IPS-18a (cell line): ENCODE measurements around the gene SUFU.

Experiments used
- H3K27ac ChIP-seq: one replicate; pipeline ENCODE4 v1.5.1; 2013; ENCODE audit warnings: low read length
- H3K27me3 ChIP-seq: one replicate; pipeline ENCODE4 v1.6.1; 2013; ENCODE audit warnings: mild to moderate bottlenecking, low read length; ENCODE audit not compliant: control insufficient read depth, insufficient read depth
- H3K36me3 ChIP-seq: one replicate; pipeline ENCODE4 v1.6.1; 2013; ENCODE audit warnings: low read depth, low read length; ENCODE audit not compliant: control insufficient read depth
- H3K4me1 ChIP-seq: one replicate; pipeline ENCODE4 v1.6.1; 2013; ENCODE audit warnings: low read depth, low read length; ENCODE audit not compliant: control insufficient read depth
- H3K4me3 ChIP-seq: one replicate; pipeline ENCODE4 v1.5.1; 2013; ENCODE audit warnings: low read length
- H3K9ac ChIP-seq: one replicate; pipeline ENCODE4 v1.6.1; 2013; ENCODE audit warnings: mild to moderate bottlenecking, low read length, moderate library complexity
- H3K9me3 ChIP-seq: one replicate; pipeline ENCODE4 v1.6.1; 2013; ENCODE audit warnings: low read depth, low read length; ENCODE audit not compliant: control insufficient read depth

The SUFU gene

DNA sequence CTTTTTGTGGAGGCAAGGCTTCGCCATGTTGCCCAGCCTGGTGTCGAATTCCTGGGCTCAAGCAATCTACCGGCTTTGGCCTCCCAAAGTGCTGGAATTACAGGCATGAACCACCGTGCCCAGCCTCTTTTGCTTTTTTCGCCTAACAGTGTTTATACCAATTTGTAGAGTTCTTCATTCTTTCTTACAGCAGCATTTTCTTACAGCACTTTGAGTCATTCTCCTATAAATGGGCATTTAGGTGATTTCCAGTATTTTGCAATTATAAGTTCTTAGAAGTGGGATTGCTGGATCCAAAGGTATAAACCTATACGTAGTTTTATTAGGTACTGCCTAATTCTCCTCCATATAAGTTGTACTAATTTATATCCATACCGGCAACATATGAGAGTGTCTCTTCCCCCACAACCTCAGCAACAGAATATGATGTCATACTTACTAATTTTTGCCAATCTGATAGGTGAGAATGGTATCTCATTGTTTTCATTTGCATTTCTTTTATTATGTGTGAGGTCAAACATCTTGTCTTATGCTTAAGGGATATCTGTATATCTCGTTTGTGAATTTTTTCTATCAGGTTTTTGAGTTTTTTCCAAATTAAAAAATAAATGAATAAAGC lies 39.1 kb downstream of the SUFU start:
- H3K36me3 ChIP-seq, result no peaks in the 10 kb centered on the region
- no peaks in the 10 kb centered on the region for H3K27me3 ChIP-seq
- H3K4me1 ChIP-seq, result no peaks in the 10 kb centered on the region
- H3K27ac ChIP-seq, result no peak overlapping the region
- no peak overlapping the region for H3K9ac ChIP-seq
- H3K9me3 ChIP-seq, result no peaks in the 10 kb centered on the region
- H3K4me3 ChIP-seq, result no peak overlapping the region

- H3K27ac ChIP-seq, result no peak overlapping the region
- H3K9me3 ChIP-seq, result no peaks in the 10 kb centered on the region
These were observed 41.6 kb downstream of the SUFU start for GRCh38 chr10:102545265-102545871.

GRCh38 chr10:102545997-102546396 lies 42.2 kb downstream of the SUFU start:
- Histone ChIP-seq H3K4me3 (no peak overlapping the region), H3K4me1 (no peaks in the 10 kb centered on the region), H3K9me3 (no peaks in the 10 kb centered on the region), H3K27me3 (no peaks in the 10 kb centered on the region), H3K36me3 (no peaks in the 10 kb centered on the region), H3K9ac (no peak overlapping the region), H3K27ac (no peak overlapping the region)

More at GRCh38 chr10:102545265-102545871, 41.6 kb downstream of the SUFU start:
- H3K4me1 ChIP-seq, result no peaks in the 10 kb centered on the region
- H3K4me3 ChIP-seq, result no peak overlapping the region
- no peak overlapping the region for H3K9ac ChIP-seq
- no peaks in the 10 kb centered on the region for H3K27me3 ChIP-seq
- no peaks in the 10 kb centered on the region for H3K36me3 ChIP-seq

- H3K9ac ChIP-seq, result no peak overlapping the region
- H3K27ac ChIP-seq, result no peak overlapping the region
- no peak overlapping the region for H3K4me3 ChIP-seq
- no peaks in the 10 kb centered on the region for H3K27me3 ChIP-seq
- no peaks in the 10 kb centered on the region for H3K9me3 ChIP-seq
- no peaks in the 10 kb centered on the region for H3K4me1 ChIP-seq
- no peaks in the 10 kb centered on the region for H3K36me3 ChIP-seq
These were observed 43.0 kb downstream of the SUFU start for GRCh38 chr10:102546606-102547320.

GRCh38 chr10:102549549-102549948 lies 45.8 kb downstream of the SUFU start:
- no peak overlapping the region for H3K27ac ChIP-seq
- H3K4me3 ChIP-seq, result no peak overlapping the region

GRCh38 chr10:102550636-102551210 lies 47.0 kb downstream of the SUFU start:
- Histone ChIP-seq H3K36me3 (no peaks in the 10 kb centered on the region), H3K9me3 (no peaks in the 10 kb centered on the region), H3K27ac (no peak overlapping the region), H3K9ac (no peak overlapping the region), H3K27me3 (no peaks in the 10 kb centered on the region), H3K4me3 (no peak overlapping the region), H3K4me1 (no peaks in the 10 kb centered on the region)

More at GRCh38 chr10:102549549-102549948, 45.8 kb downstream of the SUFU start:
- Histone ChIP-seq H3K9ac (no peak overlapping the region), H3K27me3 (no peaks in the 10 kb centered on the region), H3K4me1 (no peaks in the 10 kb centered on the region), H3K36me3 (no peaks in the 10 kb centered on the region), H3K9me3 (no peaks in the 10 kb centered on the region)

DNA sequence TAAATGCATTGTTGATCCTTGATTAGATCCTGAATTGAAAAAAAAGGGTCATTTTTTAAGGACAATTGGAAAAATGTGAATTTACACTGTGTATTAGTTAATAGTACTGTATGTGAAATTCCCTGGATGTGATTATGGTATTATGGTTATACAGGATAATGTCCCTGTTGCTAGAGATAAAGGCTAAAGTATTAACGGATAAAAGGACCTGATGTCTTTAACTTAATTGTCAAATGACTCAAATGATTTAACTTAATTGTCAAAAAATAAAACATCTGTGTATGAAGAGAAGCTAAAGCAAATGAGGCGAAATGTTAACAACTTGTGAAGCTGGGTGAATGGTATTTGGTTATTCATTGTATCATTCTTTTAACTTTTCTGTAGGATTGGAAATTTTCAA lies 48.8 kb downstream of the SUFU start:
- Histone ChIP-seq H3K9me3 (no peaks in the 10 kb centered on the region), H3K27me3 (no peaks in the 10 kb centered on the region), H3K27ac (no peak overlapping the region), H3K36me3 (no peaks in the 10 kb centered on the region), H3K4me3 (no peak overlapping the region), H3K4me1 (no peaks in the 10 kb centered on the region), H3K9ac (no peak overlapping the region)

DNA sequence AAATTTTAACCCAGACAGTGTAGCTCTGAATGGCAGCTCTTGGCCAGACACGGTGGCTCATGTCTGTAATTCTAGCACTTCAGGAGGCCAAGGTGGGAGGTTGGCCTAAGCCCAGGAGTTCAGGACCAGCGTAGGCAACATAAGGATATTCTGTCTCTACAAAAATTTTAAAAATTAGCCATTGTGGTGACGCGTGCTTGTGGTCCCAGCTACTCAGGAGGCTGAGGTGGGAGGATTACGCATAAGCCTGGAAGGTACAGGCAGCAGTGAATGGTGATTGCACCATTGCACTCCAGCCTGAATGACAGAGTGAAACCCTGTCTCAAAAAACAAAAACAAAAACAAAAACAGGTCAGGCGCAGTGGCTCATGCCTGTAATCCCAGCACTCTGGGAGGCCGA lies 50.0 kb downstream of the SUFU start:
- Histone ChIP-seq H3K27ac (no peak overlapping the region), H3K4me1 (no peaks in the 10 kb centered on the region), H3K9ac (no peak overlapping the region), H3K9me3 (no peaks in the 10 kb centered on the region), H3K36me3 (no peaks in the 10 kb centered on the region), H3K27me3 (no peaks in the 10 kb centered on the region), H3K4me3 (no peak overlapping the region)

DNA sequence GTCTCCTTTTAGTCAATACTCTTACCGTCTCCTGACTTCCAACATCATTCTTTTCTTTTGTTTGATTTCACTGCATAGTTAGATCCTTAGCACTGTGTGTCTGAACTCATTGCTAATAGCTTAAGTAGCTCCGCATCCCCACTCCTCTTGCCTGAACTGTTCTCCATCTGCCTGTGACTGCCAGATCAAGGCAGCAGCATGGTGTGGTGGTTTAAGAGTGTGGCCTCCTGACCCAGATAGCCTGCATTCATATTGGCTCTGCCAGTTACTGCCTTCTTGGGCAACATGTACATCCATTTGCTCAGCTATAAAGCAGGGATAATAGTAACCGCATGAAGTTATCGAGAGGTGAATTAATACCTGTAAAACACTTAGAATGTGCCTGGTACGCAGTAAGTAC lies 50.8 kb downstream of the SUFU start:
- Histone ChIP-seq H3K27ac (no peak overlapping the region), H3K4me3 (no peak overlapping the region), H3K9ac (no peak overlapping the region), H3K9me3 (no peaks in the 10 kb centered on the region), H3K27me3 (no peaks in the 10 kb centered on the region), H3K36me3 (no peaks in the 10 kb centered on the region), H3K4me1 (no peaks in the 10 kb centered on the region)

- Histone ChIP-seq H3K9ac (no peak overlapping the region), H3K27ac (no peak overlapping the region), H3K4me1 (no peaks in the 10 kb centered on the region)
These were observed 52.1 kb downstream of the SUFU start for GRCh38 chr10:102555781-102556328.

DNA sequence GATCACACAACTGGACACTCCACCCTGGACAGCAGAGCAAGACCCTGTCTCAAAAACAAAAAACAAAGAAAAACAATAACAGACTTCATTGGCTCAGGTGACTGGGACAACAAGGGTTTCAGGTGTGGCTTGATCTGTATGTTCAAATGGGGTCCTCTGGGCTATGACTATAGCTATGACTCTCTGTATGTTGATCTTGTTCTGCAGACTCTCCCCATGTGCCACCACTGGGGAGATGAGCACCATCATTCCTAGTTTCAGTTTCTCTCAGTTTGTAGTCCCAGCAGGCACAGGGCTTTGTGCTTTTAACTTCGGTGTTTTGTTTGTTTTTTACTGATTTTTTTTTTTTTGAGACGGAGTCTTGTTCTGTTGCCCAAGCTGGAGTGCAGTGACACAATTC lies 53.8 kb downstream of the SUFU start:
- no peak overlapping the region for H3K4me3 ChIP-seq
- no peaks in the 10 kb centered on the region for H3K4me1 ChIP-seq
- no peaks in the 10 kb centered on the region for H3K36me3 ChIP-seq
- no peak overlapping the region for H3K27ac ChIP-seq
- H3K27me3 ChIP-seq, result peaks cover under 1% of the 10 kb centered on the region
- H3K9me3 ChIP-seq, result no peaks in the 10 kb centered on the region
- H3K9ac ChIP-seq, result no peak overlapping the region

More at GRCh38 chr10:102555781-102556328, 52.1 kb downstream of the SUFU start:
- Histone ChIP-seq H3K9me3 (no peaks in the 10 kb centered on the region), H3K4me3 (no peak overlapping the region), H3K36me3 (no peaks in the 10 kb centered on the region), H3K27me3 (no peaks in the 10 kb centered on the region)
